D721Med (cell line): ENCODE results near the gene ZSCAN10.

Source experiments
- DNase-seq: peaks from one replicate; pipeline ENCODE4 v3.0.0; 2011; ENCODE audit warnings: low spot score; ENCODE audit not compliant: insufficient read length
- FAIRE-seq: peaks from 2 replicates; lab custom pipeline; 2011; peaks lifted over from hg19 to GRCh38; lab: Jason Lieb, UNC
- TF ChIP-seq, protein P1 (sequence below): IDR thresholded peaks from 2 replicates; pipeline ENCODE4 v1.5.1; 2012; ENCODE audit warnings: mild to moderate bottlenecking, control low read depth; ENCODE audit not compliant: insufficient read depth; ENCODE audit errors: missing control alignments

Gene ZSCAN10

GRCh38 chr16:3049921-3050481 lies 49.1 kb downstream of the ZSCAN10 start:
- no peak for DNase-seq
- FAIRE-seq: no peak
- TF ChIP-seq, protein P1, sequence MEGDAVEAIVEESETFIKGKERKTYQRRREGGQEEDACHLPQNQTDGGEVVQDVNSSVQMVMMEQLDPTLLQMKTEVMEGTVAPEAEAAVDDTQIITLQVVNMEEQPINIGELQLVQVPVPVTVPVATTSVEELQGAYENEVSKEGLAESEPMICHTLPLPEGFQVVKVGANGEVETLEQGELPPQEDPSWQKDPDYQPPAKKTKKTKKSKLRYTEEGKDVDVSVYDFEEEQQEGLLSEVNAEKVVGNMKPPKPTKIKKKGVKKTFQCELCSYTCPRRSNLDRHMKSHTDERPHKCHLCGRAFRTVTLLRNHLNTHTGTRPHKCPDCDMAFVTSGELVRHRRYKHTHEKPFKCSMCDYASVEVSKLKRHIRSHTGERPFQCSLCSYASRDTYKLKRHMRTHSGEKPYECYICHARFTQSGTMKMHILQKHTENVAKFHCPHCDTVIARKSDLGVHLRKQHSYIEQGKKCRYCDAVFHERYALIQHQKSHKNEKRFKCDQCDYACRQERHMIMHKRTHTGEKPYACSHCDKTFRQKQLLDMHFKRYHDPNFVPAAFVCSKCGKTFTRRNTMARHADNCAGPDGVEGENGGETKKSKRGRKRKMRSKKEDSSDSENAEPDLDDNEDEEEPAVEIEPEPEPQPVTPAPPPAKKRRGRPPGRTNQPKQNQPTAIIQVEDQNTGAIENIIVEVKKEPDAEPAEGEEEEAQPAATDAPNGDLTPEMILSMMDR: no peak

GRCh38 chr16:3047387-3047720 lies 51.7 kb downstream of the ZSCAN10 start:
- FAIRE-seq (no peak), DNase-seq (no peak)
- TF ChIP-seq, protein P1: no peak

- no peak for FAIRE-seq
These were observed 52.3 kb downstream of the ZSCAN10 start for GRCh38 chr16:3046641-3047386.

DNA sequence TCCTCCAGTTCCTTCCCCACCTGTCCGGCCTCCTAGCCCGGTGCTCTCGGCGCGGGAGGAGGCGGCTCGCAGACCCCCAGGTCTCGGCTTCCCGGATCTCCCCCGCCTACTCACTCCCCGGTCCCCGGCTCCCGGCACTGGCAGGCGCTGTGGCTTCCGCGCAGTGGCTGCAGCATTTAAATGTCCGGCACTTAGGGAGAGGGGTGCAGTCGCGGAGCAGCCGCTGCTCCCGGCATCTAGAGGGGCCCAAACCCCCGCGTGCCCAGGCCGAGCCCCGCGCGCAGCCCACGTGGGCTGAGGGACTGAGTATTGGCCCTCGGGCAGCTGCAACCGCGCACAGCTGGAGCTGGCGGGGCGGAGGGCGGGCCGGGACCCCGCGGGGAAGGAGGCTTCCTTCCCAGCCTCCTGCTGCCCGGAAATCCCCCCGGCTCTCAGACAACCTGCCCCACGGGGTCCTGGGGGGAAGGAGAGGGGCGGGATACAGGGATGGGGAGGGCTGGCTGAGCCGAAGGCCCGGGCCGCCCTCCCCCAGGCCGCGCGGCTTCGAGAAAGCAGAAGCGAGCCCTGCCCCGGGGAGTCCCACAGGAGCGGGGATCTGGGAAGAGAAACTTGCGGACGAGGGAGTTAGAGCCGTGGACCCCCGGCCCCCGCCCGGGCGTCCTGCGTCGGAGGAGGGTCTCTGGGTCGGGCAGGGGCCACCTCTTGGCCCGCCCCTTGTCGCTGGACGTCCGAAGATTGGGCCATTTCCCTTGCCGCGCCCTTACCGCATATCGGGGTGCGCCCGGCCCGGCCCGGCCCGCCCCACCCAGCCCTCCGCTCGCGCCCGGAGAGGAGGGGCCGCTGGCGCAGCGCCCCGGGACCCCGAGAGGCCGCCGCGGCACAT lies 53.1 kb downstream of the ZSCAN10 start, which contains the start of gene MMP25:
Gene MMP25 (plus strand): TSS at position 804 of the 883 bp plus-strand sequence. CDS start 357 bp downstream, outside the sequence.
- peak; percentile 63 for DNase-seq
- FAIRE-seq: no peak
- TF ChIP-seq, protein P1: no peak

More at GRCh38 chr16:3046641-3047386, 52.3 kb downstream of the ZSCAN10 start:
- DNase-seq: no peak
- TF ChIP-seq, protein P1: no peak

- DNase-seq: no peak
- TF ChIP-seq, protein P1: no peak
- FAIRE-seq: no peak
These were observed 54.4 kb downstream of the ZSCAN10 start for GRCh38 chr16:3044708-3045107.

DNA sequence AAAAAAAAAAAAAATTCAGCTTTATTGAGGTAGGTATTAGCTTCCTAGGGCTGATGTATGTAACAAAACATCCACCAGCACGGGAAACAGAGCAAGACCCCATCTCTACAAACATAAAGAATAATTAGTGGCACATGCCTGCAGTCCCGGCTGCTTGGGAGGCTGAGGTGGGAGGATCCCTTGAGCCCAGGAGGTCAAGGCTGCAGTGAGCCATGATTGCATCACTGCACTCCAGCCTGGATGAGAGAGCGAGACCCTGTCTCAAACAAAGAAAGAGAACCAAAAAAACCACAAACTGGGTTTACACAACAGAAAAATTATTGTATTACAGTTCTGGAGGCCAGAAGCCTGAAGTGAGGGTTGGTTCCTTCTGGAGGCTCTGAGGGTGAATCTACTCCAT lies 56.7 kb downstream of the ZSCAN10 start:
- DNase-seq: no peak
- no peak for FAIRE-seq
- TF ChIP-seq, protein P1: no peak
